WI38 (cell line): ENCODE measurements around the gene MARCHF3.

Experiments used
- H3K4me3 ChIP-seq: 2 replicates; pipeline ENCODE4 v1.5.1; 2011; ENCODE audit warnings: low read depth, mild to moderate bottlenecking, control low read depth, low read length
- CTCF ChIP-seq: IDR thresholded peaks from 2 replicates; pipeline ENCODE4 v1.5.1; 2012; ENCODE audit warnings: low read depth, mild to moderate bottlenecking, control low read depth, low read length

MARCHF3 gene

GRCh38 chr5:127070243-127070642 lies 39.9 kb upstream of the MARCHF3 start:
- TF ChIP-seq CTCF, result no peak
- H3K4me3 ChIP-seq, result no peak overlapping the region

- TF ChIP-seq CTCF, result no peak
- H3K4me3 ChIP-seq, result no peak overlapping the region
Measured at GRCh38 chr5:127068493-127069214, 38.3 kb upstream of the MARCHF3 start.

DNA sequence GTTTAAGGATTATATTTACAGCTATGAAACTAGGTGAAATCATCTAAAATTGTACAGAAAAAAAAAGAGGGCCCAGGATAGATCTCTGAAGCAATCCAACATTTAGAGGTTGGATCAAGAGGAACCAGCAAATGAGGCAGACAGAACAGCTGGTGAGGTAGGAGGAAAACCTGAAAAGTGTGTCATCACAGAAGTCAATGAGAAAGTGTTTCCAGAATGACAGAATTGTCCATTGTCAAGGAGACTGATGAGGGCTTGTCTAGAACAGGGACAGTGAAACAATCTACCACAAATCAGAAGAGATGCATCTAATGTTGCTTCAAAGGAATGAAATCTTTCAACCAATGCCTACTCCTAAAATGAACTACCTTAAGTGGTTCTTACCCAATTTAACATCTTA lies 36.4 kb upstream of the MARCHF3 start:
- no peak for TF ChIP-seq CTCF
- no peak overlapping the region for H3K4me3 ChIP-seq

- no peak for TF ChIP-seq CTCF
- no peak overlapping the region for H3K4me3 ChIP-seq
Measured at GRCh38 chr5:127064253-127064840, 34.0 kb upstream of the MARCHF3 start.

DNA sequence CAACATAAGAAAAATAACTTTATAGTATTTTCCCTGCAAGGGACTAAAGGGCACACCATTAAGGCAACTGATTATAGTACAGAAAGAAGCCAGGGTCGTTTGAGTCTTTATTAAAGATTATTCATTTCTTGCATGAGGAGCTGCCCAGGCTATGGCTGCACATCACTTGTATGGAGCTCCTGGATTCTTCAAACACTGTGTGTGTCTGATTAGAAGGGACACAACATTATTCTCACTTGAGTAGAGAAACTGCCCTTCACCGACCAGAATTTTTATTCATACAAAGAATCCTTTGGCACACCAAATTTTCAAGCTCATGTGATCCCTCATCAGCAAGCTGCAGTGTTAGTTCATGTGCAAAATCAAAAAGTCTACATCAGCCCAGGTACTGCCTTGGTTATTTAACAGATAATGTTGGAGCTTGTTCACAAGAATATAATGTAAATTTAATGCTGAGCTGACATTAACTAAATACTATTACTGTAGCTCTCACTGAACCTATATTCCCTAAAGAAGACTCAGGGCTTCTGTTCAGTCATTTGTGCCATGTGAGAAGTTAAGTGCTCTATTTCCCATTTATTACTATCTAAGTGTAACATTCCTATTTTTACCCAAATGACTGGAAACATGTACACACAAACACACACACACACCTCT lies 33.0 kb upstream of the MARCHF3 start:
- TF ChIP-seq CTCF, result no peak

DNA sequence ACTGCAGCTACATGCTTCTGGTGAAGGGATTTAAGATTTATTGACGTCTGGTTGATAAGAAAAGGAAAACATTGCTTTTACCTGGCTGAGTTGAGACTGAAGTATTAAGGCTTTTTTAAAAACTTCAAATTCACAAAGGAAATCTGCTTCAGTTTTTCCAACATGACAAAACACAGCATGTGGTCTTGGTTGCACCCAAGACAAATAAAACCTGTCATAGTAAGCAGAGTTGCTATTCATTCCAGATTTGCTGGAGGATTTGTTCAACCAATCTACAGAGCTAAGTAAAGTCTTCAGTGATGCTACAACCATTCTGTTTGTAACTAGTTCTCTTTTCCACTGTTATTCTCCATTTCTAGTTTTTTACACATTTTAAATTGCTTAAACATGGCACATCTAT lies 31.6 kb upstream of the MARCHF3 start:
- no peak for TF ChIP-seq CTCF
- H3K4me3 ChIP-seq, result no peak overlapping the region

More for the DNA sequence above, 33.0 kb upstream of the MARCHF3 start:
- no peak overlapping the region for H3K4me3 ChIP-seq

GRCh38 chr5:127061537-127061936 lies 31.2 kb upstream of the MARCHF3 start:
- H3K4me3 ChIP-seq, result no peak overlapping the region
- TF ChIP-seq CTCF, result no peak
